IMR-90 (cell line): ENCODE measurements around the gene AOX1. TPM values are rescaled to one million over a fixed set of nuclear protein-coding genes. Genes with fewer than 3 reads are reported as not detected.
A peak's percentile ranks its signal among the peaks of the same experiment; 100 is the strongest.

Source experiments
- ATAC-seq: fragments of 200-7000 bp; cut with Tn5 transposase; 2 replicates; pipeline ENCODE4 v1.9.1; 2020; ENCODE audit warnings: low read depth, mild to moderate bottlenecking, moderate library complexity
- BruUV-seq: library from RNA; stranded (reverse); fragments of 400-500 nt; replicated peaks from 2 replicates; lab custom pipeline; 2021; lab: Mats Ljungman, UMichigan
- CTCF ChIA-PET: fragments of 300-600 bp; formaldehyde crosslinking; extraction: SDS; loops from one replicate; lab custom pipeline; 2021; ENCODE audit warnings: antibody characterized with exemption; lab: Yijun Ruan, JAX
- POLR2A ChIA-PET: fragments of 300-600 bp; sonication (Branson Sonifier 250); formaldehyde crosslinking; loops from one replicate; lab custom pipeline; 2022; ENCODE audit warnings: antibody characterized with exemption; ENCODE audit not compliant: unreplicated experiment; lab: Charles Lee
- DNase-seq: peaks from one replicate; pipeline ENCODE4 v3.0.0; 2013
- H2AFZ ChIP-seq: replicated peaks from 2 replicates; pipeline ENCODE3; 2013; ENCODE audit warnings: low read length, mild to moderate bottlenecking; ENCODE audit not compliant: poor library complexity
- H2AK5ac ChIP-seq: 2 replicates; pipeline ENCODE4 v1.6.1; 2013; ENCODE audit warnings: low read depth, low read length, inconsistent platforms
- H2AK9ac ChIP-seq: replicated peaks from 2 replicates; pipeline ENCODE3; 2013; ENCODE audit warnings: mild to moderate bottlenecking, low read depth, low read length, moderate library complexity; ENCODE audit not compliant: poor library complexity
- H2BK120ac ChIP-seq: 2 replicates; pipeline ENCODE4 v1.6.1; 2013; ENCODE audit warnings: low read depth, low read length, inconsistent platforms
- H2BK15ac ChIP-seq: 3 replicates; pipeline ENCODE4 v1.6.1; 2013; ENCODE audit warnings: low read depth, low read length, inconsistent platforms
- H2BK20ac ChIP-seq: 2 replicates; pipeline ENCODE4 v1.6.1; 2013; ENCODE audit warnings: low read depth, mild to moderate bottlenecking, inconsistent platforms, low read length, moderate library complexity
- H2BK5ac ChIP-seq: 2 replicates; pipeline ENCODE4 v1.6.1; 2013; ENCODE audit warnings: mild to moderate bottlenecking, low read depth, low read length, inconsistent platforms; ENCODE audit not compliant: poor library complexity, severe bottlenecking
- H3K14ac ChIP-seq: replicated peaks from 2 replicates; pipeline ENCODE4 v1.6.1; 2013; ENCODE audit warnings: low read depth, low read length, inconsistent platforms
- H3K18ac ChIP-seq: 2 replicates; pipeline ENCODE4 v1.6.1; 2013; ENCODE audit warnings: low read depth, low read length, control low read depth
- H3K23ac ChIP-seq: 2 replicates; pipeline ENCODE4 v1.6.1; 2013; ENCODE audit warnings: low read depth, low read length, inconsistent platforms
- H3K27ac ChIP-seq: 2 replicates; pipeline ENCODE4 v1.5.1; 2013; ENCODE audit warnings: mild to moderate bottlenecking, control low read depth, low read length; ENCODE audit not compliant: insufficient read depth
- H3K27me3 ChIP-seq: 2 replicates; pipeline ENCODE4 v1.6.1; 2013; ENCODE audit warnings: low read length; ENCODE audit not compliant: control insufficient read depth, insufficient read depth
- H3K36me3 ChIP-seq: 2 replicates; pipeline ENCODE4 v1.6.1; 2013; ENCODE audit warnings: low read length, mixed read lengths; ENCODE audit not compliant: control insufficient read depth, insufficient read depth
- H3K4ac ChIP-seq: 2 replicates; pipeline ENCODE4 v1.6.1; 2013; ENCODE audit warnings: low read depth, low read length, inconsistent platforms
- H3K4me1 ChIP-seq: 2 replicates; pipeline ENCODE4 v1.6.1; 2013; ENCODE audit warnings: low read length, mixed read lengths; ENCODE audit not compliant: control insufficient read depth, insufficient read depth
- H3K4me2 ChIP-seq: 2 replicates; pipeline ENCODE4 v1.6.1; 2013; ENCODE audit warnings: low read depth, mild to moderate bottlenecking, control low read depth, low read length, moderate library complexity
- H3K4me3 ChIP-seq: 2 replicates; pipeline ENCODE4 v1.5.1; 2013; ENCODE audit warnings: low read depth, mild to moderate bottlenecking, control low read depth, low read length, moderate library complexity; ENCODE audit not compliant: insufficient read depth
- H3K56ac ChIP-seq: 2 replicates; pipeline ENCODE4 v1.6.1; 2013; ENCODE audit warnings: low read length, inconsistent platforms; ENCODE audit not compliant: insufficient read depth; ENCODE audit errors: extremely low read depth
- H3K79me1 ChIP-seq, 2 experiments: 2 replicates each; pipeline ENCODE4 v1.6.1; 2013; ENCODE audit warnings: low read length in 2 of 2, inconsistent platforms in 1 of 2, low read depth in 1 of 2
- H3K9ac ChIP-seq: 2 replicates; pipeline ENCODE4 v1.6.1; 2013; ENCODE audit warnings: low read depth, low read length, control low read depth
- H3K9me1 ChIP-seq: 2 replicates; pipeline ENCODE4 v1.6.1; 2013; ENCODE audit warnings: low read length, inconsistent platforms; ENCODE audit not compliant: insufficient read depth
- H3K9me3 ChIP-seq: 2 replicates; pipeline ENCODE4 v1.6.1; 2013; ENCODE audit warnings: low read length; ENCODE audit not compliant: control insufficient read depth, insufficient read depth
- H4K20me1 ChIP-seq: 2 replicates; pipeline ENCODE4 v1.6.1; 2013; ENCODE audit warnings: low read length, inconsistent platforms; ENCODE audit not compliant: insufficient read depth
- H4K5ac ChIP-seq: 2 replicates; pipeline ENCODE4 v1.6.1; 2013; ENCODE audit warnings: mild to moderate bottlenecking, low read depth, low read length, control low read depth
- H4K8ac ChIP-seq, 2 experiments: 2 replicates each; pipeline ENCODE4 v1.6.1; 2013; ENCODE audit warnings: low read depth in 2 of 2, low read length in 2 of 2, control low read depth in 1 of 2, inconsistent platforms in 1 of 2
- H4K91ac ChIP-seq: 2 replicates; pipeline ENCODE4 v1.6.1; 2013; ENCODE audit warnings: low read depth, low read length, inconsistent platforms; ENCODE audit not compliant: insufficient read depth
- CEBPB ChIP-seq: IDR thresholded peaks from 2 replicates; pipeline ENCODE4 v1.6.1; 2012; ENCODE audit warnings: low read depth, low read length, improper control_type of control experiment
- MAFK ChIP-seq: IDR thresholded peaks from 2 replicates; pipeline ENCODE4 v1.6.1; 2012; ENCODE audit warnings: low read depth, low read length, improper control_type of control experiment
- WGBS, 2 experiments: methylation state at CpG; one replicate each; pipeline versions ENCODE4 v1.1.5 to v1.1.7; 2013; ENCODE audit warnings: missing lambda C conversion rate in 2 of 2; ENCODE audit not compliant: insufficient read length in 1 of 2; ENCODE audit errors: extremely low coverage in 2 of 2; 5-methylcytosine and 5-hydroxymethylcytosine counted together
- dilution Hi-C: fragments of 300-500 bp; cut with HindIII; formaldehyde crosslinking; loops from one replicate; pipeline ENCODE4 v1.14.3; 2018; ENCODE audit warnings: low sequenced_read_pairs; ENCODE audit not compliant: unreplicated experiment
- in situ Hi-C: fragments of 300-500 bp; cut with MboI; formaldehyde crosslinking; loops from 3 replicates; pipeline ENCODE4 v1.14.3; 2019; ENCODE audit warnings: low sequenced_read_pairs, inconsistent platforms, mixed read lengths
- intact Hi-C: fragments of 100-400 bp; cut with micrococcal nuclease; formaldehyde crosslinking; loops from 2 replicates; pipeline ENCODE4 v1.10.0; 2022
- polyA plus RNA-seq, 3 experiments: library from polyadenylated mRNA; depleted of rRNA; stranded (reverse); fragments of >200 nt; gene quantifications; 2 replicates each; pipeline ENCODE4 v1.2.3, GENCODE V29; 2012; ENCODE audit warnings: low replicate concordance in 1 of 3
- total RNA-seq: library from RNA; depleted of rRNA; stranded (reverse); fragments of >200 nt; gene quantifications from 2 replicates; pipeline ENCODE4 v1.2.3, GENCODE V29; 2012

Gene AOX1
- total and polyA plus RNA-seq, 2 of the 4 experiments (the other 2 are of a cell fraction): 21.7 to 59.9 TPM

- Histone ChIP-seq H3K9me3 (peaks cover 3% of the 10 kb centered on the region; the same call in 1 of the 2 replicates), H3K9ac (no peak overlapping the region), H3K79me1 (no peaks in the 10 kb centered on the region), H4K5ac (no peak overlapping the region), H2BK120ac (no peak overlapping the region), H3K56ac (no peak overlapping the region), H3K27ac (no peak overlapping the region), H2BK5ac (no peak overlapping the region), H2BK15ac (no peak overlapping the region), H3K23ac (no peak overlapping the region), H3K36me3 (no peaks in the 10 kb centered on the region), H3K14ac (no peak overlapping the region), H3K18ac (no peak overlapping the region), H4K20me1 (no peaks in the 10 kb centered on the region), H2AK9ac (no peak overlapping the region), H2AFZ (no peak overlapping the region), H3K9me1 (0 out of 2 replicates have a peak, but pooled peaks cover 3% of the 10 kb centered on the region), H3K27me3 (peaks cover 2% of the 10 kb centered on the region; the same call in 1 of the 2 replicates), H4K8ac (no peak overlapping the region), H3K4me3 (no peak overlapping the region), H3K4ac (no peak overlapping the region), H3K4me1 (no peaks in the 10 kb centered on the region), H3K4me2 (no peak overlapping the region), H4K91ac (no peak overlapping the region), H2AK5ac (no peak overlapping the region), H2BK20ac (no peak overlapping the region)
- intact Hi-C loops (no loop called here), dilution Hi-C loops (no loop called here), in situ Hi-C loops (no loop called here)
- peak; percentile 62 for DNase-seq
- ATAC-seq: peak; percentile 64
- POLR2A ChIA-PET: interaction anchor here (0.7 kb wide), 1 partner anchor 70 kb away, joined by 3 read pairs; no protein-coding TSS in a partner anchor
- CTCF ChIA-PET: no interaction called here
- BruUV-seq: no TSS peak
- no peak for TF ChIP-seq CEBPB
- TF ChIP-seq MAFK: no peak
- no CpG with 5 or more reads among the region's 1 CpG for WGBS, 2 experiments
Observed at GRCh38 chr2:200592406-200593075, 6.7 kb downstream of the AOX1 start.
